OCI-LY3 (cell line): ENCODE measurements around the gene FLG.

Experiments used
- H2AFZ ChIP-seq: fragments of 200-600, 300-600 bp; shearing (Covaris generic); 2 replicates; pipeline ENCODE4 v1.6.0; 2014; ENCODE audit warnings: antibody characterized with exemption, low read depth, low read length
- H3K27ac ChIP-seq: fragments of 200-600, 300-600 bp; sonication (generic); 2 replicates; pipeline ENCODE4 v1.5.1; 2014; ENCODE audit warnings: mild to moderate bottlenecking, low read length, moderate library complexity, mixed read lengths
- H3K27me3 ChIP-seq: fragments of 200-600, 300-600 bp; sonication (generic); 2 replicates; pipeline ENCODE4 v1.6.1; 2014; ENCODE audit warnings: low read depth, low read length, mixed read lengths
- H3K36me3 ChIP-seq: fragments of 200-600, 300-600 bp; sonication (generic); replicated peaks from 2 replicates; pipeline ENCODE3; 2014; ENCODE audit warnings: low read depth, low read length, mixed read lengths
- H3K4me1 ChIP-seq: fragments of 300-600, 200-600 bp; sonication (generic); 2 replicates; pipeline ENCODE4 v1.6.1; 2014; ENCODE audit warnings: low read length, mixed read lengths
- H3K4me2 ChIP-seq: fragments of 200-600, 300-600 bp; sonication (generic); 2 replicates; pipeline ENCODE4 v1.6.1; 2014; ENCODE audit warnings: low read length, mixed read lengths
- H3K4me3 ChIP-seq: fragments of 300-600, 200-600 bp; sonication (generic); 2 replicates; pipeline ENCODE4 v1.5.1; 2014; ENCODE audit warnings: antibody characterized with exemption, mild to moderate bottlenecking, low read length, moderate library complexity
- H3K79me2 ChIP-seq: fragments of 300-600, 200-600 bp; shearing (Covaris generic); 2 replicates; pipeline ENCODE4 v1.6.1; 2014; ENCODE audit warnings: mild to moderate bottlenecking, low read length, mixed read lengths
- H3K9ac ChIP-seq: fragments of 300-600, 200-600 bp; shearing (Covaris generic); 2 replicates; pipeline ENCODE4 v1.6.0; 2014; ENCODE audit warnings: mild to moderate bottlenecking, low read length, moderate library complexity
- H3K9me3 ChIP-seq: fragments of 200-600, 300-600 bp; shearing (Covaris generic); 2 replicates; pipeline ENCODE4 v1.6.1; 2014; ENCODE audit warnings: low read length, mixed read lengths; ENCODE audit not compliant: insufficient read depth
- H4K20me1 ChIP-seq: fragments of 200-600, 300-600 bp; sonication (generic); 2 replicates; pipeline ENCODE4 v1.6.1; 2016; ENCODE audit warnings: low read length, mixed read lengths; ENCODE audit not compliant: insufficient read depth
- EZH2phosphoT487 ChIP-seq: fragments of 200-600 bp; shearing (Covaris generic); IDR thresholded peaks from 2 replicates; pipeline ENCODE4 v1.6.1; 2018; ENCODE audit warnings: antibody characterized with exemption, mixed run types, low read depth
- TF ChIP-seq, protein P1 (sequence below): fragments of 200-600, 300-600 bp; sonication (generic); IDR thresholded peaks from 2 replicates; pipeline ENCODE4 v1.5.1; 2014; ENCODE audit warnings: antibody characterized with exemption, low read length, low read depth

Gene FLG

GRCh38 chr1:152347116-152347728 is 22.2 kb upstream of the FLG start:
- no peak overlapping the region for H3K4me2 ChIP-seq
- no peaks in the 10 kb centered on the region for H3K36me3 ChIP-seq
- H4K20me1 ChIP-seq, result no peaks in the 10 kb centered on the region
- no peak overlapping the region for H3K4me3 ChIP-seq
- no peak overlapping the region for H2AFZ ChIP-seq
- no peaks in the 10 kb centered on the region for H3K9me3 ChIP-seq
- peaks cover 31% of the 10 kb centered on the region for H3K27me3 ChIP-seq
- H3K4me1 ChIP-seq, result no peaks in the 10 kb centered on the region
- no peak overlapping the region for H3K9ac ChIP-seq
- no peak overlapping the region for H3K27ac ChIP-seq
- H3K79me2 ChIP-seq, result no peaks in the 10 kb centered on the region
- TF ChIP-seq, protein P1, sequence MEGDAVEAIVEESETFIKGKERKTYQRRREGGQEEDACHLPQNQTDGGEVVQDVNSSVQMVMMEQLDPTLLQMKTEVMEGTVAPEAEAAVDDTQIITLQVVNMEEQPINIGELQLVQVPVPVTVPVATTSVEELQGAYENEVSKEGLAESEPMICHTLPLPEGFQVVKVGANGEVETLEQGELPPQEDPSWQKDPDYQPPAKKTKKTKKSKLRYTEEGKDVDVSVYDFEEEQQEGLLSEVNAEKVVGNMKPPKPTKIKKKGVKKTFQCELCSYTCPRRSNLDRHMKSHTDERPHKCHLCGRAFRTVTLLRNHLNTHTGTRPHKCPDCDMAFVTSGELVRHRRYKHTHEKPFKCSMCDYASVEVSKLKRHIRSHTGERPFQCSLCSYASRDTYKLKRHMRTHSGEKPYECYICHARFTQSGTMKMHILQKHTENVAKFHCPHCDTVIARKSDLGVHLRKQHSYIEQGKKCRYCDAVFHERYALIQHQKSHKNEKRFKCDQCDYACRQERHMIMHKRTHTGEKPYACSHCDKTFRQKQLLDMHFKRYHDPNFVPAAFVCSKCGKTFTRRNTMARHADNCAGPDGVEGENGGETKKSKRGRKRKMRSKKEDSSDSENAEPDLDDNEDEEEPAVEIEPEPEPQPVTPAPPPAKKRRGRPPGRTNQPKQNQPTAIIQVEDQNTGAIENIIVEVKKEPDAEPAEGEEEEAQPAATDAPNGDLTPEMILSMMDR, result peak; percentile 91
- no peak for TF ChIP-seq EZH2phosphoT487

DNA sequence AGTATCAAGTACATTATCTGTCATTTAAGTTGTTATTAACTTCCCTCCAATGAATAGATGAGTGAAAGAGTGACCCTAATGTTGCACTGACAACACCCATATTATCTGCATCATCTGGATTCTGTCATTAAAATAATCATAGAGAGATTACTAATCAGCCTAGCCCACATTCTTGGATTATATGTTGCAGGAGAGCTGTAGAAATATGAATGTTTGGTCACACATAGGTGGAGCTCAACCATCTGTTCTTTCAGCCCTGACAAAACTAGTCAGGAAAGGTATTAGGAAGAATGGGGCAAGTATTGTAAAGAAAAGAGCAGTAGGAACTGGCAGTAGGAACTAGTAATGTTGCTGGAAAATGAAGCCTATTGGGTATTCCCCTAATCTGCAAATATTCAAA is 19.4 kb upstream of the FLG start:
- Histone ChIP-seq H3K4me1 (no peaks in the 10 kb centered on the region), H3K4me3 (no peak overlapping the region), H2AFZ (no peak overlapping the region), H3K9ac (no peak overlapping the region), H3K79me2 (no peaks in the 10 kb centered on the region), H3K36me3 (no peaks in the 10 kb centered on the region), H4K20me1 (no peaks in the 10 kb centered on the region), H3K4me2 (no peak overlapping the region), H3K27me3 (peaks cover 46% of the 10 kb centered on the region), H3K9me3 (no peaks in the 10 kb centered on the region), H3K27ac (no peak overlapping the region)
- TF ChIP-seq, protein P1, result no peak

- no peak for TF ChIP-seq EZH2phosphoT487
- TF ChIP-seq, protein P1, result no peak
- Histone ChIP-seq H3K4me3 (no peak overlapping the region), H3K9me3 (no peaks in the 10 kb centered on the region), H3K36me3 (no peaks in the 10 kb centered on the region), H3K4me1 (no peaks in the 10 kb centered on the region), H3K79me2 (no peaks in the 10 kb centered on the region), H4K20me1 (no peaks in the 10 kb centered on the region), H3K27me3 (peaks cover 47% of the 10 kb centered on the region), H2AFZ (no peak overlapping the region), H3K9ac (no peak overlapping the region), H3K27ac (no peak overlapping the region), H3K4me2 (no peak overlapping the region)
Measured at GRCh38 chr1:152343006-152343405, 18.0 kb upstream of the FLG start.

GRCh38 chr1:152335399-152335798 is 10.4 kb upstream of the FLG start:
- no peak overlapping the region for H3K4me3 ChIP-seq
- H3K27me3 ChIP-seq, result peaks cover 33% of the 10 kb centered on the region
- no peak overlapping the region for H3K27ac ChIP-seq
- H3K4me1 ChIP-seq, result no peaks in the 10 kb centered on the region
- H3K79me2 ChIP-seq, result no peaks in the 10 kb centered on the region
- H3K9me3 ChIP-seq, result no peaks in the 10 kb centered on the region
- no peaks in the 10 kb centered on the region for H3K36me3 ChIP-seq
- TF ChIP-seq, protein P1, result no peak
- TF ChIP-seq EZH2phosphoT487, result no peak
- H3K9ac ChIP-seq, result no peak overlapping the region
- H2AFZ ChIP-seq, result no peak overlapping the region
- no peaks in the 10 kb centered on the region for H4K20me1 ChIP-seq
- H3K4me2 ChIP-seq, result no peak overlapping the region
